Subcutaneous abdominal adipose tissue (tissue), 5 donors: Measurements from ENCODE around the gene LBP.

ENCODE experiments used
- H3K27ac ChIP-seq: one replicate; pipeline ENCODE4 v1.7.0; 2013; ENCODE audit warnings: low read depth, mild to moderate bottlenecking, inconsistent platforms, low read length, moderate library complexity
- H3K27me3 ChIP-seq, 5 donors: one replicate each; pipeline ENCODE4 v1.7.0; 2013; ENCODE audit warnings: low read length in 5 of 5, inconsistent platforms in 1 of 5; ENCODE audit not compliant: control insufficient read depth in 5 of 5, insufficient read depth in 4 of 5
- H3K36me3 ChIP-seq, 5 donors: one replicate each; pipeline ENCODE4 v1.7.0; 2013; ENCODE audit warnings: low read length in 5 of 5; ENCODE audit not compliant: control insufficient read depth in 5 of 5, insufficient read depth in 5 of 5
- H3K4me1 ChIP-seq, 5 donors: one replicate each; pipeline ENCODE4 v1.7.0; 2013; ENCODE audit warnings: low read length in 5 of 5, mild to moderate bottlenecking in 3 of 5, moderate library complexity in 1 of 5; ENCODE audit not compliant: control insufficient read depth in 5 of 5, insufficient read depth in 5 of 5
- H3K4me3 ChIP-seq, 5 donors: one replicate each; pipeline ENCODE4 v1.7.0; 2013; ENCODE audit warnings: low read length in 5 of 5, low read depth in 1 of 5
- H3K9ac ChIP-seq, 5 donors: one replicate each; pipeline ENCODE4 v1.7.0; 2013; ENCODE audit warnings: low read length in 5 of 5, mild to moderate bottlenecking in 4 of 5, moderate library complexity in 3 of 5
- H3K9me3 ChIP-seq, 5 donors: one replicate each; pipeline ENCODE4 v1.7.0; 2013; ENCODE audit warnings: low read length in 5 of 5; ENCODE audit not compliant: control insufficient read depth in 5 of 5
- donor health status: healthy.
- donor health status: healthy.
- donor health status: healthy.
- donor health status: healthy.
- donor health status: healthy.

Gene LBP

GRCh38 chr20:38346247-38346651 lies at the start of gene LBP:
TSS of gene LBP (plus strand) at chr20:38346482. CDS start at chr20:38346517, 35 bp downstream.
- Histone ChIP-seq H3K9ac (peak within 1 kb of the TSS; percentile 28 to 87 (median 66)), H3K36me3 (no peaks in the 10 kb centered on the region), H3K27me3 (peaks cover 0 to 3% (median 0%) of the 10 kb centered on the region in 5 donors), H3K27ac (peak within 1 kb of the TSS; percentile 88), H3K4me3 (peak within 1 kb of the TSS in 3 of 5 donors; percentile 12 to 31 (median 19)), H3K4me1 (peaks cover 12 to 73% (median 51%) of the 10 kb centered on the region in 5 donors), H3K9me3 (no peaks in the 10 kb centered on the region)

- H3K9me3 ChIP-seq = no peaks in the 10 kb centered on the region
- no peak overlapping the region for H3K4me3 ChIP-seq
- H3K4me1 ChIP-seq = peaks cover 3 to 41% (median 33%) of the 10 kb centered on the region in 5 donors
- peak overlapping the region; percentile 75 for H3K27ac ChIP-seq
- H3K27me3 ChIP-seq = peaks cover 0 to 6% (median 0%) of the 10 kb centered on the region in 5 donors
- H3K36me3 ChIP-seq = no peaks in the 10 kb centered on the region
- peak overlapping the region in 1 of 5 donors; percentile 28 for H3K9ac ChIP-seq
Observed at GRCh38 chr20:38297916-38298674, 48.2 kb upstream of the LBP start.

GRCh38 chr20:38298768-38299288 lies 47.5 kb upstream of the LBP start:
- Histone ChIP-seq H3K27me3 (peaks cover 0 to 6% (median 0%) of the 10 kb centered on the region in 5 donors), H3K4me3 (peak overlapping the region in 1 of 5 donors; percentile 32), H3K4me1 (peaks cover 2 to 33% (median 28%) of the 10 kb centered on the region in 5 donors), H3K27ac (peak overlapping the region; percentile 75), H3K9me3 (no peaks in the 10 kb centered on the region), H3K36me3 (no peaks in the 10 kb centered on the region), H3K9ac (peak overlapping the region in 2 of 5 donors; percentile 32 to 33)

- H3K9me3 ChIP-seq = no peaks in the 10 kb centered on the region
- no peak overlapping the region for H3K27ac ChIP-seq
- no peak overlapping the region for H3K4me3 ChIP-seq
- peaks cover 0 to 33% (median 25%) of the 10 kb centered on the region in 5 donors for H3K4me1 ChIP-seq
- H3K9ac ChIP-seq = no peak overlapping the region
- H3K27me3 ChIP-seq = peaks cover 0 to 10% (median 0%) of the 10 kb centered on the region in 5 donors
- H3K36me3 ChIP-seq = no peaks in the 10 kb centered on the region
Observed at GRCh38 chr20:38299963-38300362, 46.3 kb upstream of the LBP start.

- Histone ChIP-seq H3K4me1 (peaks cover 0 to 33% (median 25%) of the 10 kb centered on the region in 5 donors), H3K36me3 (no peaks in the 10 kb centered on the region), H3K27me3 (peaks cover 0 to 10% (median 0%) of the 10 kb centered on the region in 5 donors), H3K27ac (no peak overlapping the region), H3K9me3 (no peaks in the 10 kb centered on the region), H3K9ac (no peak overlapping the region), H3K4me3 (no peak overlapping the region)
Observed at GRCh38 chr20:38300438-38300837, 45.8 kb upstream of the LBP start.

- H3K9ac ChIP-seq = no peak overlapping the region
- H3K27ac ChIP-seq = no peak overlapping the region
- peaks cover 0 to 30% (median 22%) of the 10 kb centered on the region in 5 donors for H3K4me1 ChIP-seq
Observed at GRCh38 chr20:38301309-38301708, 45.0 kb upstream of the LBP start.

GRCh38 chr20:38302786-38303185 lies 43.5 kb upstream of the LBP start:
- Histone ChIP-seq H3K9ac (no peak overlapping the region), H3K4me3 (no peak overlapping the region), H3K36me3 (no peaks in the 10 kb centered on the region), H3K27ac (no peak overlapping the region), H3K27me3 (peaks cover 0 to 10% (median 0%) of the 10 kb centered on the region in 5 donors), H3K9me3 (no peaks in the 10 kb centered on the region), H3K4me1 (peaks cover 0 to 28% (median 20%) of the 10 kb centered on the region in 5 donors)

More at GRCh38 chr20:38301309-38301708, 45.0 kb upstream of the LBP start:
- peaks cover 0 to 10% (median 0%) of the 10 kb centered on the region in 5 donors for H3K27me3 ChIP-seq
- H3K9me3 ChIP-seq = no peaks in the 10 kb centered on the region
- H3K4me3 ChIP-seq = no peak overlapping the region
- no peaks in the 10 kb centered on the region for H3K36me3 ChIP-seq

GRCh38 chr20:38303908-38304379 lies 42.3 kb upstream of the LBP start, which contains the start of gene BPI:
TSS of gene BPI (plus strand) at chr20:38304156. CDS start at chr20:38304224, 68 bp downstream.
- Histone ChIP-seq H3K27ac (no peak within 1 kb of the TSS), H3K9ac (no peak within 1 kb of the TSS), H3K27me3 (peaks cover 0 to 10% (median 0%) of the 10 kb centered on the region in 5 donors), H3K36me3 (no peaks in the 10 kb centered on the region), H3K9me3 (peaks cover 0 to 2% (median 1%) of the 10 kb centered on the region in 5 donors), H3K4me1 (peaks cover 0 to 19% (median 12%) of the 10 kb centered on the region in 5 donors), H3K4me3 (no peak within 1 kb of the TSS)

GRCh38 chr20:38304845-38305447 lies 41.3 kb upstream of the LBP start:
- Histone ChIP-seq H3K27ac (no peak overlapping the region), H3K9ac (no peak overlapping the region), H3K9me3 (peaks cover 0 to 8% (median 2%) of the 10 kb centered on the region in 5 donors), H3K27me3 (peaks cover 0 to 8% (median 0%) of the 10 kb centered on the region in 5 donors), H3K36me3 (no peaks in the 10 kb centered on the region), H3K4me1 (peaks cover 0 to 12% (median 2%) of the 10 kb centered on the region in 5 donors), H3K4me3 (no peak overlapping the region)
